ENCODE results near the gene EFCAB5. TPM values are rescaled to one million over a fixed set of nuclear protein-coding genes. Genes with fewer than 3 reads are reported as not detected.

The EFCAB5 gene
- total and polyA plus RNA-seq, 2 of the 13 experiments (the other 11 are each of a cell fraction or from before 2014, with no cell fraction given) = 0.15 TPM; not detected in 1

- no peaks in the 10 kb centered on the region for H3K9me3 ChIP-seq (ENCODE audit: low read length)
- no peaks in the 10 kb centered on the region for H4K20me1 ChIP-seq (ENCODE audit: insufficient read depth, low read length)
- H3K4me1 ChIP-seq (ENCODE audit: insufficient read depth, low read length) = peaks cover 10% of the 10 kb centered on the region
- ATAC-seq = peak; percentile 83
- peak; percentile 49 for DNase-seq (ENCODE audit: low spot score)
- H3K27ac ChIP-seq (ENCODE audit: extremely low read length, insufficient read depth, low read length) = no peak overlapping the region
- H2AFZ ChIP-seq (ENCODE audit: low read length) = no peak overlapping the region
- BruUV-seq (replicated peaks) = no TSS peak
- no peak overlapping the region for H3K9ac ChIP-seq (ENCODE audit: insufficient read depth, low read depth, low read length)
- FAIRE-seq = peak; percentile 68
- H3K36me3 ChIP-seq (replicated peaks in 1 of 2; ENCODE audit: control insufficient read depth in 1 of 2, insufficient read depth in 2 of 2, low read length in 2 of 2) = no peaks in the 10 kb centered on the region
- no peaks in the 10 kb centered on the region for H3K79me2 ChIP-seq (ENCODE audit: insufficient read depth, low read length)
- POLR2A ChIA-PET = no interaction called here
- no peak overlapping the region for H3K4me3 ChIP-seq (replicated peaks in 1 of 3; ENCODE audit: insufficient read depth in 1 of 3, low read depth in 2 of 3, low read length in 3 of 3)
- intact Hi-C loops (cut with micrococcal nuclease; ENCODE audit: unreplicated experiment) = loop anchor here (1.0 to 10.0 kb wide), 3 partner anchors 67 to 289 kb away; partner anchors contain the start of gene SSH2
- H3K4me2 ChIP-seq (ENCODE audit: low read depth, low read length) = peak overlapping the region; percentile 58
- in situ Hi-C loops (cut with HindIII; ENCODE audit: extremely low pct_ligation_motif_present, low pct_unique_long_range_greater_than_20kb) = no loop called here
- H3K27me3 ChIP-seq (ENCODE audit: control insufficient read depth in 1 of 2, insufficient read depth in 2 of 2, low read length in 2 of 2) = peaks cover 0 to 23% of the 10 kb centered on the region in 2 experiments; a peak in 2 of 5 replicates
- CTCF ChIA-PET (ENCODE audit: low intra/inter-chr PET ratio, low total read pairs) = interaction anchor here (0.6 to 3.5 kb wide), 3 partner anchors 67 to 277 kb away, joined by 5 to 20 read pairs (median 5); no protein-coding TSS in a partner anchor
- 12% methylated on average over 12 of the region's 12 CpGs for WGBS (ENCODE audit: low lambda C conversion rate)
- TF ChIP-seq, protein P1, sequence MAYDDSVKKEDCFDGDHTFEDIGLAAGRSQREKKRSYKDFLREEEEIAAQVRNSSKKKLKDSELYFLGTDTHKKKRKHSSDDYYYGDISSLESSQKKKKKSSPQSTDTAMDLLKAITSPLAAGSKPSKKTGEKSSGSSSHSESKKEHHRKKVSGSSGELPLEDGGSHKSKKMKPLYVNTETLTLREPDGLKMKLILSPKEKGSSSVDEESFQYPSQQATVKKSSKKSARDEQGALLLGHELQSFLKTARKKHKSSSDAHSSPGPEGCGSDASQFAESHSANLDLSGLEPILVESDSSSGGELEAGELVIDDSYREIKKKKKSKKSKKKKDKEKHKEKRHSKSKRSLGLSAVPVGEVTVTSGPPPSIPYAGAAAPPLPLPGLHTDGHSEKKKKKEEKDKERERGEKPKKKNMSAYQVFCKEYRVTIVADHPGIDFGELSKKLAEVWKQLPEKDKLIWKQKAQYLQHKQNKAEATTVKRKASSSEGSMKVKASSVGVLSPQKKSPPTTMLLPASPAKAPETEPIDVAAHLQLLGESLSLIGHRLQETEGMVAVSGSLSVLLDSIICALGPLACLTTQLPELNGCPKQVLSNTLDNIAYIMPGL (CRISPR knock-in tag; IDR thresholded peaks at IDR 0.05; ENCODE audit: borderline replicate concordance in 1 of 2, low read depth in 1 of 2) = peak in 1 of 2 experiments; percentile 29; a peak in 1 of 4 replicates
- TF ChIP-seq HMGXB3 (CRISPR knock-in tag; IDR thresholded peaks at IDR 0.05; ENCODE audit: borderline replicate concordance) (no peak), KDM1A (CRISPR knock-in tag; IDR thresholded peaks at IDR 0.05) (no peak), PAWR (CRISPR knock-in tag; IDR thresholded peaks at IDR 0.05; ENCODE audit: borderline replicate concordance) (no peak), ZNF503 (CRISPR knock-in tag; IDR thresholded peaks at IDR 0.05) (no peak), ZNF367 (CRISPR knock-in tag; IDR thresholded peaks at IDR 0.05; ENCODE audit: borderline replicate concordance) (no peak), ZNF10 (CRISPR knock-in tag; IDR thresholded peaks at IDR 0.05; ENCODE audit: borderline replicate concordance, low read depth) (no peak), XRCC5 (optimal IDR thresholded peaks at IDR 0.05; ENCODE audit: low read length) (peak; percentile 35), ZNF7 (CRISPR knock-in tag; IDR thresholded peaks at IDR 0.05) (no peak), STAG1 (CRISPR knock-in tag; IDR thresholded peaks at IDR 0.05) (peak; percentile 79)
Observed at GRCh38 chr17:30093463-30094147, 152.2 kb downstream of the EFCAB5 start.
